Measurements from ENCODE around the gene ATP4A.

ATP4A gene

GRCh38 chr19:35565016-35565856 lies 1.8 kb upstream of the ATP4A start:
- no peak for DNase-seq

GRCh38 chr19:35562776-35563175 lies 682 bp downstream of the ATP4A start:
- no peak for DNase-seq

GRCh38 chr19:35562336-35562735 lies 1.1 kb downstream of the ATP4A start:
- no peak for DNase-seq

GRCh38 chr19:35561436-35561835 lies 2.0 kb downstream of the ATP4A start:
- no peak for DNase-seq

GRCh38 chr19:35560677-35561076 lies 2.8 kb downstream of the ATP4A start:
- DNase-seq: no peak

- DNase-seq: no peak
These were observed 3.2 kb downstream of the ATP4A start for GRCh38 chr19:35560271-35560670.

GRCh38 chr19:35559781-35560180 lies 3.7 kb downstream of the ATP4A start:
- DNase-seq: no peak

- no peak for DNase-seq
These were observed 4.2 kb downstream of the ATP4A start for GRCh38 chr19:35559281-35559659.

GRCh38 chr19:35558400-35559280 lies 4.8 kb downstream of the ATP4A start:
- no peak for DNase-seq

GRCh38 chr19:35557539-35558399 lies 5.7 kb downstream of the ATP4A start:
- no peak for DNase-seq

- no peak for DNase-seq
These were observed 6.5 kb downstream of the ATP4A start for GRCh38 chr19:35556846-35557538.

- no peak for DNase-seq
These were observed 7.3 kb downstream of the ATP4A start for GRCh38 chr19:35556025-35556590.

- DNase-seq: peak in 1 of 2 experiments; percentile 7
These were observed 8.0 kb downstream of the ATP4A start for GRCh38 chr19:35555301-35556005.

- DNase-seq: no peak
These were observed 9.4 kb downstream of the ATP4A start for GRCh38 chr19:35554076-35554475.

GRCh38 chr19:35553385-35554000 lies 10.0 kb downstream of the ATP4A start:
- no peak for DNase-seq

- DNase-seq: no peak
These were observed 10.7 kb downstream of the ATP4A start for GRCh38 chr19:35552534-35553384.

GRCh38 chr19:35551091-35551810 lies 12.2 kb downstream of the ATP4A start:
- DNase-seq: no peak

GRCh38 chr19:35549879-35550523 lies 13.5 kb downstream of the ATP4A start:
- no peak for DNase-seq

Data from AML-193 (cell line).